DMS 273 (cell line): ENCODE measurements around the gene GABRG3.

Experiments
- DNase-seq: peaks from one replicate; lab custom pipeline; 2025; ENCODE audit not compliant: unreplicated experiment; lab: John Stamatoyannopoulos, UW

GABRG3 gene

DNA sequence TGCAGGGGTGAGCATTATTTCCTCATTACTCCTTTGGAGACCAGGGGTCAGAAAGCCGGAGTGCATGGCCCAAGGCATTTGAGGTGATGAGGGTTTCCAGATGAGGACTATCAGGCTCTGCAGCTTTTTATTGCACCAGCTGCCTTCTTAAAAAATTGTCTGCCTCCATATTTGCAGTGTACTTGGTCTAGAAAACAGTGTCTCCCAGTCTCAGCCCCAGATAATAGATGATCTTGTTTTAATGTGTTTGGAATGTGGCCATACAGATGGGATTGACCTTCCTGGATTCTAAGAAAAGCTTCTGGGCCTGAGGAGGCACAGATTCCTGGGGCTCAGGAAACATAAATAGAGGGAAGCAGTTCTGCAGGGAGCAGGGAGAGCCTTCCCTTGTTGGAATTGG is 123.3 kb downstream of the GABRG3 start:
- DNase-seq = peak; percentile 37

DNA sequence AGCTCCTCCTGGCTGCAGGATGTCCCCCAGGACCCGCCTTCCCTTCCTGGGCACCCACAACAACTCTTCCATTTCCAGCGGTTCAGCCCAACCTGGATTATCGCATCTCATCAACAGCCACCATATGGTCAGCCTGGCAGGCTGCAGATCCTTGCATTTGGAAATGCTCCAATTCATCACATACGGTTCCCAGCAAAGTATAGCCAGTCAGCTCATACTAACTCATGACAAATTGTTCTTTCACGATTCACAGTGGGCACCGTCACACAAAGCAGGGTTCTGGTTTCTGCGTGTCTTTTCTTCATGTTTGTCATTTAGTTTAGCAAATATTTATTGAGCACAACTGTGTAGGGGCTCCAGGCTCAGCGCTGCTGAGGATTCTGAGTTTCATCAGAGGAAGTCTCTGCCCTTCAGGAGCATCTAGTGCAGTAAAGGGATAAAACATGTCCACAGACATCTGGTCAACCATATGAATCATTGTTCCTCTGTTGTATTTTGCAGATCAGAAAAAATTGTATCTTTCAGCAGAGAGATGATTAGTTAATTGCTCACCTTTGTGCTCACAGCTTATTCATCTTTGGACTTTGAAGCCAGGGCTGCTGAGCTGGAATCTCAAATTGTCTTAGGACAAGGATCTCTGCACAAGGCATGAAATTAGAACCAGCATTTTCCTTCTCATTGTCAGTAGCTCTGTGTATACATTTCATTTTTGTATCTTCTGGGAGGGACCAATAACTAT is 125.1 kb downstream of the GABRG3 start:
- peak; percentile 93 for DNase-seq

- DNase-seq = no peak
These were observed 126.5 kb downstream of the GABRG3 start for GRCh38 chr15:27097506-27097905.

GRCh38 chr15:27101982-27102381 is 131.0 kb downstream of the GABRG3 start:
- no peak for DNase-seq

DNA sequence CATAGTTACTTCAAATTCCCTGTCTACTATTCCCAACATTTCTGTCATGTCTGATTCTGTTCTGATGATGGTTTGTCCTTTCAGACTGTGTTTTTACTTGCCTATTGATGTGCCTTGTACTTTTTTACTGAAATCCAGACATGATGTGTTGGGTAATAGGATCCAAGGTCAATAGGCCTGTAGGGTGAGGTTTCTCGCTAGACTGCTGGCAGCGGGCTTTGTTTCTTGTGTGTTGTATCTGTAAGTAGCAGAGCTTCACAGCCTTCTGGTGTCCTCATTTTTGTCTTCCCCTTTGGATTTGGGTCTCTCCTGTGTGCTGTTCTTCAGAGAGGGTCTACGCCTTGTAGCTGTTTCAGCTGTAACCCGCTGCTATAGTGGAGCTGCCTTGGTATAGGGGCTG is 140.3 kb downstream of the GABRG3 start:
- DNase-seq = no peak

- no peak for DNase-seq
These were observed 143.5 kb downstream of the GABRG3 start for GRCh38 chr15:27114473-27114872.

DNA sequence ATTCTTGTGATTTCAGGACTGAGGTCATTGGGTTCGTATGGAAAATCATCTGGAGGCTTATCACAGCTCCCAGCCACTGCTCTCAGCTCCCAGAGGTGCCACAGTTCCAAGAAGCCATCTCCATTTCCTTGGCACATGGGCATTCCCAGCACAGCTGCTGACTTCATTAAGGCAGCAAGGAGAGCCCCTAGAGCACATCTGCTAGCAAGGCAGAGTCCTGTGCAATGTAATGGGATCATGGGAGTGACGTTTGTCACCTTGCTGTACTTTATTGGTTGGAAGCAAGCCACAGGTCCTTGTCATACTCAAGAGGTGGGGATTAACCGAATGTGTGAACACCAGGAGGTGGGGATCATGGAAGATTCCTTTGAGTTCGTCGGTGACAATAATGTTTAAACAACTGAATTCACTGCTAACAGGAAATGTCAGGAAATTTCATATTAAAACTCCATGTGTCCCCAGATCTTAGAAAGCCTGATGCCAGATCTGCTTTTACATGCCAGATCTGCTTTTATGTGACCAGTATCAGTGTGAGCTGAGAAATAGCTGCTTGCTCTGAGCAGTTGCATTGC is 148.8 kb downstream of the GABRG3 start:
- DNase-seq = peak; percentile 21

- no peak for DNase-seq
These were observed 150.7 kb downstream of the GABRG3 start for GRCh38 chr15:27121672-27122071.

- no peak for DNase-seq
These were observed 152.3 kb downstream of the GABRG3 start for GRCh38 chr15:27123291-27123690.

GRCh38 chr15:27123808-27124207 is 152.8 kb downstream of the GABRG3 start:
- DNase-seq = no peak

DNA sequence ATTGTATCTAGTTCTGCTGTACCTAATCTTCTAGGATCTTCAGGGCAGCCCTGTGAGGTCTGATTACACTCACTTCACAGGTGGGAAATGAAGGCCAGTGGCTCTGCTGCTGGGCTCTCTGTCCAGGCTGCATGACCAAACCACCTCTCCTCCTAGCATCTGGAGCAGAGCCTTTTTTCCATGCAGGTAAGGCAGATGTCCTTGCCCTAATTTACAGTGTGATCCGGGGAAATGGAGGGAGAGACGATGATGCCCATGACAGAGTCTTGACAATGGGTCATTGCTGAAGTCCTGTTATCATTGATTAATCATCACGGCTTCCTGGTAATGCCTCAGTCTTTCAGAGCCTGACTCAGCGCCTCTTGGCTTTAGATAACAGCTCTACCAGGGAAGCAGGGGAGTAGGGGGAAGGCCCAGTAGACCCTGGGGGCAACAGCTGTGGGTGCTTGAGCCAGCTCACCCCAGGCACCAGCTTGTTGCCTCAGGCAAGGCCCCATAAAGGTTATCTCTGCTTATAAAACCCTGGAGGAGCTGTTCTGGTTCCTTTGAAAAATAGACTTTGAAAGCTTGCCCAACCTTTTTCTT is 153.4 kb downstream of the GABRG3 start:
- no peak for DNase-seq

DNA sequence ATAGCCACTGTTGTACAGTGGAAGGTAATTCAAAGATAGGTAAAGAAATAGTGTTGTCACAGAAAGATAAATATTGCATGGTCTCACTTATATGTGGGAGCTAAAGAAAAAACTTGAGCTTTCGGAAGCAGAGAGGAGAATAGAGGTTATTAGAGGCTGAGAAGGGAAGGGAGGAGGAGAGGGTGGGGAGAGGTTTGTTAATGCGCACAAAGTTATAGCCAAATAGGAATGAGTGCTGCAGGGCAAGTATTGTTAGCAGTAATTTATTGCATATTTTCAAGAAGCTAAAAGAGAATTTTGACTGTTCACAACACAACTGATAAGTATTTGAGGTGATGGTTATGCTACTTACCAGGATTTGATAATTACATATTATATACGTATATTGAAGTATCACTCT is 154.2 kb downstream of the GABRG3 start:
- no peak for DNase-seq

DNA sequence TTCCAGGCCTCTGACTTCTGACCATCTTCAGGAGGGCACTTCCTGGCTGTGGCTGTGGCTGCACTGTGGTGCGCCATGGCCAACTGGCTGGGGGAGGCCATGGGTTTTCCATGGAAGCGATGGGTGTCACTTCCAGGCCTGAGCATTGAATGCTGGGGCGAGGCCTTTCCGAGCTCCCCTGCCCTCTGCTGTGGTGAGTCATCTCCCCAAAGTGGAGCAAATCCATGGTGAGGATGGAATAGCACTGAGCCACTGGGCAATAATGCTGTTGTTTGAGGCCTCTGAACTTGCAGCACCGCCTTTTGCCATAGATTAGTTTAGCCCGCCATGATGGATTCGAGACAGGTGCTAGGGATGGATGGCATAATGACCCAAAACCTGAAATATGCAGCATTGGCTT is 155.5 kb downstream of the GABRG3 start:
- no peak for DNase-seq

GRCh38 chr15:27127815-27128570 is 157.0 kb downstream of the GABRG3 start:
- no peak for DNase-seq

- DNase-seq = no peak
These were observed 162.3 kb downstream of the GABRG3 start for GRCh38 chr15:27133249-27133648.

DNA sequence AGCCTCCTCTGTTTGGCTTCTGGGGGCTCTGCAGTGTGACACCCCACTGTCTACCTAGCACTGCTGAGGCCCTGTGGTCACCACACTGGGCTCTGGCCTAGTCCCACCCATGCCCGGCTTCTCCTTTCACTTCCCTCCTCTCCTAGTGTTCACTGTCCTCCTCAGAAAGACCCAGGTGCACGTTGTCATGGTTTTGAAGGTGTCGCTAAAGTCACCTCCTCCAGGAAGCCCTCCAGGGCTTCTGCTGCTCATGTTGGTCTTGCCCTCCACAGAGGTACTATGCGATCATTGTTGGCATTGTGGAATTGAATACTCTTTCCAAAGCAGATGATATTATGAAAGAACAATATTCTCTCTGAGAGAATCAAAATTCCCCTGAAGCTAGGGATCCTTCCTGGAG is 163.5 kb downstream of the GABRG3 start:
- DNase-seq = no peak

- no peak for DNase-seq
These were observed 164.2 kb downstream of the GABRG3 start for GRCh38 chr15:27135151-27135550.

DNA sequence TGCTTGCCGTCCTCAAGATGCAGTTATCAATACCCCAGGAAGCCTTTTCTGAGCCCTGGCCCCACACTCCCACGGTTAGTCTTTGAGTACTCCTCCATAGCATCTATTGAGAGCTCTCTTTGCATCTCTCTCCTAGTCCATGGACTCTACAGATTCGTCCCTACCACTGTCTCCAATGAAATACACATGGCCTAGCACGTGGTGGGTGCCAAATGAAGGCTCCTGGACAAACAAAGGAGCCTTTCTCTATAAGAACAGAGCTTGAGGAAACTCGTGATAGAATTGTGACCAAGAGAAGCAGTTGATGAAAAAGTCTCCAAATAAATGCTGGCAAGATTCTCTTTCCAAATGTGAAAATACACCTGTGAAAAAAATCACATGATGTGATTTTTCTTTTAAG is 166.1 kb downstream of the GABRG3 start:
- DNase-seq = no peak

DNA sequence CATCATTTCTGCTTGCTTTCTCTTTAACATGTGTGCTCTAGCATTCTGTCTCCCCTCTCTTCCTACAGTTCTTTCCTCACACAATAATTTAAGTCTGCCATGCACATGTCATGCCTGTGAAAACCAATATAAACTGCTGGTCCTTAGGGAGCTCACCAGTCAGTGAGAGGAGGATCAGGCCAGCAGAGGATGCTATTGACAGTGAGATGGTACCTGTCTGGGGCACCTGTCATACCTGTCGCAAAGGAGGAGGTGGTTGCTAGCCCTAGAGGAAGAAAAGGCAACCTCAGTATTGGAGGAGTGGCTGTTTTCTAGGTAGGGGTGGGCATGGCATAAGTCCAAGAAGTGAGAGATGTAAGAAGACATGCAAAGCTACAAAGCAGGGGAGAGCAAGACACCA is 194.6 kb downstream of the GABRG3 start:
- DNase-seq = no peak

GRCh38 chr15:27166917-27167316 is 195.9 kb downstream of the GABRG3 start:
- DNase-seq = no peak

GRCh38 chr15:27167738-27168137 is 196.8 kb downstream of the GABRG3 start:
- no peak for DNase-seq

- no peak for DNase-seq
These were observed 199.9 kb downstream of the GABRG3 start for GRCh38 chr15:27170851-27171250.
